Activated CD8-positive, alpha-beta memory T cell treated with anti-CD3 and anti-CD28 coated beads, Interleukin-2, amount 50 U/mL, for 48 hours (primary cell): ENCODE results near the gene NSMF.
"Not testable (repeated sequence)": the region's sequence is repeated elsewhere in the genome, so short reads cannot be mapped to it uniquely, and the experiment has no call there.

Source experiments
- DNase-seq: peaks from one replicate; pipeline ENCODE4 v3.0.0-alpha.2; 2020

The NSMF gene

DNA sequence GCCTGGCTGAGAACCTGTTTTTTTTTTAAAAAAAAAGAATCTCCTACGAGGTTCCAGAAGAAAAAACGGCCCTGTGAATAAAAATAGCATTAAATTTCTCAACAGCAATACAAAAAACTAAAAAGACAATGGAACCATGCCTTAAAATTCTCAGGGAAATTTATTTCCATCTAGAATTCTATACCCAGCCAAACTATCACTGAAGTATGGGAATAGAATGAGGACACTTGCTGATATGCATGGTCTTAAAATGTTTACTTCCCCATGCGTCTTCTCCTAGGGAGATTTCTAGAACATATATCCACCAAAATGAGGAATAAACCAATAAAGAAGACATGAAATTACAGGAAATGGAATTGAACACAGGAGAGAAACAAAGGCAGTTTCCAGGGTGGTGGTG is 16.5 kb upstream of the NSMF start:
- no peak for DNase-seq

DNA sequence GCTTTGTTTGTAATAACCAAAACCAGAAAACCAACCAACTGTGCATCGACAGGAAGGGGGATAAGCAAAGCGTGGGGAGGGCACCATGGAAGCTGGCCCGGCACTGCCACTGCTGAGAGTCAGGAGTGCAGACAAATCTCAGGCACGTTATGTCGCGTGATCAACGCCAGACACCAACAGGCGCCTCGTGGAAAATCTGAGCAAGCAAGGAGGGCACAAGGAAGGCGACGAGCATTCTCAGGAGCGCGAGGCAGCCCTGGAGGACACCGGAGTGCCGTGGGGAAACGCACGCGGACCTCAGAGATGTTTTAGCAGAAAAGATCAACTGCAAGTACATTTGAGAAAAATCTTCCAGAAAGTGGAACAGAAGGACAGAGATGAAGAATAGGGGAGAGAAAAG is 15.1 kb upstream of the NSMF start:
- DNase-seq, result no peak

DNA sequence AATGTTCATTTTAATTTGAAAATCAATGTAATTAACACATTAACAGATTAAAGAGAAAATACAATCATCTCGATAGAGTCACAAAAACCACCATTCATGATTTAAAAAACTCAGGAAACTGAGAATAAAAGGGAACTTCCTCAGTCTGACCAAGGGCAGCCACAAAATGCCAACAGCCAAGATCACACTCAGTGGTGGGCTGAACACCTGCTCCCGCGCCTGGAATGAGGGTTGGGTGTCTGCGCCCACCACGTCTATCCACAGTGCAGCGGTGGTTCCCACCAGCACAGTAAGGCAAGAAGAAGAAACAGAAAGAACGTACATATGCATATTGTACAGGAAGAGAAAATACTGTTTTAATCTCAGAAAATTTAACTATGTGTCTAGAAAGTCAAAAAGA is 11.7 kb upstream of the NSMF start:
- DNase-seq, result no peak

DNA sequence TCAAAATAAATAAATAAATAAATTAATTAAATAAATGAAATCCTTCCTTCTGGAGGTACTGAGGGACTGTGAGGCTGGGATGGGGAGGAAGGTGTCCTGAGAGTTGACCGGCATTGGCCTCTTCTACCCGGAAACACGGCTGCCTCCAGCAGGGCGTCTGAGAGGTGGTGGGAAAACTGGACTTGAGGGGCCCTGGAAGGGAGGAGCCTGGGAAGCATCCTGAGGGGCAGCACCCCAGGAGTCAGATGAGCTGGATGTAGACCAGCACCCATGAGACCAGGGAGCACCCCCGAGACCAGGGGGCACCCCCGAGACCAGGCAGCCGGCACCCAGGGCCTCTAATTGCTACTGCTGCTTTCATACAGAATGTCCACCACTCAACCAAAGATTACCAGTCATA is 8.8 kb upstream of the NSMF start:
- no peak for DNase-seq

DNA sequence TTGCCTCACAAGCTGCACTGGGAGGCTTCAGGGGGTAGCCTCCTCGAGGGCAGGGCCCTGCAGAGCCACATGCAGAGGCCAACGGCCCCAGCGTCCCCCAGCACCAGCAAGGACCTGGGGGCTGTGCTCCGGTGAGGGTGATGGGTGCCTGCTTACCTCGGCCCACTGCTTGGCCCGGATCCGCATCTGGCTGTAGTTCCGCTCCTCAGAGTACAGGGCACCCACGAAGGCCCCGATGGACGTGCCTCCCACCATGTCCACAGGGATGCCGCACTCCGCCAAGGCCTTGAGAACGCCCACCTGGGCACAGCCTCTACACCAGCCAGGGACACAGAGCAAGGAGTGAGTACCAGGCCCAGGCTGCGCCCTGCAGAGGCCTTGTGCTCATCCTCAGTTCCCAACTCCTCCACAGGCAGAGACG is 8.0 kb upstream of the NSMF start:
- DNase-seq, result no peak

DNA sequence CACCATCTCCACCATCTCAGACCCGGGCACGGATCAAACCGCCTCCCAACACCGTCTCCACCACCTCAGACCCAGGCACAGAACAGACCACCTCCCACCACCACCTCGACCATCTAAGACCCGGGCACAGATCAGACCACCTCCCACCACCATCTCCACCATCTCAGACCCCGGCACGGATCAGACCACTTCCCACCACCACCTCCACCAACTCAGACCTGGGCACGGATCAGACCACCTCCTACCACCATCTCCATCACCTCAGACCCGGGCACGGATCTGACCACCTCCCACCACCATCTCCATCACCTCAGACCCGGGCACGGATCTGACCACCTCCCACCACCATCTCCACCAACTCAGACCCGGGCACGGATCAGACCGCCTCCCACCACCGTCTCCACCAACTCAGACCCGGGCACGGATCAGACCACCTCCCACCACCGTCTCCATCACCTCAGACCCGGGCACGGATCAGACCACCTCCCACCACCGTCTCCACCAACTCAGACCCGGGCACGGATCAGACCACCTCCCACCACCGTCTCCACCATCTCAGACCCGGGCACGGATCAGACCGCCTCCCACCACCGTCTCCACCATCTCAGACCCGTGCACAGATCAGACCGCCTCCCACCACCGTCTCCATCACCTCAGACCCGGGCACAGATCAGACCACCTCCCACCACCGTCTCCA is 7.4 kb upstream of the NSMF start:
- not testable (repeated sequence) for DNase-seq

DNA sequence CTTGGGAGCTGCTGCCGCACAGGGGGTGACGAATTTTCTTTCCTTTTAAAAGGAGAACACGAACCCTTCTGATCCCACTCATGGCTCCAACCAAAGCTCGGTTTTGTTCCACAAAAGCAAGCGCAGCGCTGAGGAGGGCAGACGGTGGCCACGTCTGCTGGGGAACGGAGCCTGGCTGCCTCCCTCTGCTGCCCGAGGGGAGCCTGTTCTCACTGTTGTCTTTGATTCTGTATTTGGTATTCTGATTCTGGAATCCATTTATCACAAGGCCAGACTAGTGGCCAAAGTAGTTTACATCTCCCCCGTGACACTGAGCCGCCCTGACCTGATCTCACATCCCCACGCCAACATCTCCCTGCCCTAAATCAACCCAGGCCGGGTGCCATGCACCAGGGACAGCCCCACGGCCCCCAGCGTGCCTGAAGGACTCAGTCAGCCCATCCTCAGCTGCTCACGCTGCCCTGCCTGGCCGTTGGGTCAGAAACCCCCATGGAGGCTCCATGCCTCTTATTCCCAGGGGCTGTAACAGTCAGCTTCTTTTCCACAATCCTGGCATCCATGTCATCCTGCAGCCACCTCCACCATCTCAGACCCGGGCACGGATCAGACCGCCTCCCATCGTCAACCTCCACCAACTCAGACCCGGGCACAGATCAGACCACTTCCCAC is 6.7 kb upstream of the NSMF start:
- no peak for DNase-seq

DNA sequence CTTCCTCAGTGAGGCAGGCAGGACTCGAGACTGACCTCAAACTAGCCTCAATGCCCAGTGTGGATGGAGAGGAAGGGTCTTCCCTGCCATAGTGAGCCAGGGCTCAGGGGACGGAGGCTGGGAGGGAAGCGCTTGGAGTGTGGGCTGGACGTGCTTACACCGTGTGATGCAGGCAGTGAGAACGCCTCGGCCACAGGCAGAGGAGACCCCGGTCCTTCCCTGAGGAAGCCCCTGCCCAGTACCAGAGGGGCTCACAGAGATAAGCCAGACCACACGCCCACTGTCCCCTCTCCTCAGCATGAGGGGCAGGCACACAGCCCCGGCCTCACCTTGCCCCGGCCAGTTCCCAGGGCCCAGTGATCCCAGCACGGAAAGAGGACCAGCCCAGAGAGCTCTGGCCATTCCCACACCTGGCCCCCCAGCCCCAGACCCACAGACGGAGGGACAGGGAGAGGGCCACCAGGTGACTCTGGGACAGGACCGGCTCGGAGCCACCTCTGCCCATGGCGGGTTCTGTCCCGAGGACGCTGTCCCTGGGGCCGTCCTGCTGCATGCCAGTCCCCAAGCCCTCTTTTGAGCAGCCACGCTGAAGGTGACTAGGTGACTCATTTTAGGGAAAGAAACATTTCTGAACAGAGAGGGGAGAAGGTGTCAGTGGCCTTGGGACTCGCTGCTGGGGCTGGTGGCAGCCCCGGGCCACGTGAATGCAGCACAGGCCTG is 6.0 kb upstream of the NSMF start:
- no peak for DNase-seq

DNA sequence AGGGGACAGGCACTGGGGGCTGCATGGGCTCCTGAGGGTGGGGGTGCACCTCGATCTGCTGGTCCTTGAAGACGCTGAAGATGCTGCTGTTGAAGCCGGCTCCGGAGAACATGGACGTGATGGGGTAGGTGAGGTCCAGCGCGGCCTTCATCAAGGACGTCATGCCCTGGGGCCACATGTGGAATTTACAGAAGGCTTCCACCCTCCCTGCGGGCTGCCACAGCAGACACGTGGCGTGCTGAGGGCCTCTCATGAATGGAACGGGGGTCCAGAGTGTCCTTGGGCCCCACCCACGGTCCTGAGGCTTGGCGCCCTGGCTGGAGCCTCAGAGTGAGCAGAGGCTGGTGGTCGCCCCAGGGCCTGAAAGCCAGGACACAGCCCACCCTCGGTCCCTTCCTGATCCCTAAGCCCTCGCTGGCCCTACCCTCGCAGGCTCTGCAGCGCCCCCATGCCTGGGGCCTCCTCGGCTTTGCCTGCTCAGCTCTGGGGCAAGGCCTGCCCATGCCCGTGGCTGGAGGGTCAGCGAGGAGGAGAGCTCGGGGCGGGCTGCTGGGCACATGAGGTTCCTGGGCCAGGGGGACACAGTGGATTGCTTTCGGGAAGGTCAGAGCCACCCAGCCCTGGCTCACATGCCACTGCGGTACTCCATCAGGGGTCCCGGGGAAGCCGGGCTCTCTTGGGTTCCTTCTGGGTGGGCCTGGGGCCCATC is 5.3 kb upstream of the NSMF start:
- no peak for DNase-seq

DNA sequence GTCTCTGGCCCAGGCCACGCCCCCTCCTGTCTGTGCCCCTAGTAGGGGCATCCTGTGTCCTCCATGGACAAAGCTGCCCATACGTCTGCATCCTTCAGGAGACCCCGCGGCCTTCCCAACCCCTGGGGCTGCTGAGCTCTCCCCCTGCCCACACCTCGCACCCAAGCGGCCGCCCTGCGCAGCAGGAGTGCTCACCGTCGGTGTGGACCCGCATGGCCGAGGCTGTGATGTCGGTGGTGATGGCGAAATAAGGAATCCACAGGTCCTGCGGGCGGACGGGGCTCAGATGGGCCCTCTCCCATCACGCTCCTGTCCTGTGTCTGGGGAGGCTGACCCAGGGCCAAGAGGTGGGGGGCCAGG is 4.8 kb upstream of the NSMF start:
- no peak for DNase-seq

DNA sequence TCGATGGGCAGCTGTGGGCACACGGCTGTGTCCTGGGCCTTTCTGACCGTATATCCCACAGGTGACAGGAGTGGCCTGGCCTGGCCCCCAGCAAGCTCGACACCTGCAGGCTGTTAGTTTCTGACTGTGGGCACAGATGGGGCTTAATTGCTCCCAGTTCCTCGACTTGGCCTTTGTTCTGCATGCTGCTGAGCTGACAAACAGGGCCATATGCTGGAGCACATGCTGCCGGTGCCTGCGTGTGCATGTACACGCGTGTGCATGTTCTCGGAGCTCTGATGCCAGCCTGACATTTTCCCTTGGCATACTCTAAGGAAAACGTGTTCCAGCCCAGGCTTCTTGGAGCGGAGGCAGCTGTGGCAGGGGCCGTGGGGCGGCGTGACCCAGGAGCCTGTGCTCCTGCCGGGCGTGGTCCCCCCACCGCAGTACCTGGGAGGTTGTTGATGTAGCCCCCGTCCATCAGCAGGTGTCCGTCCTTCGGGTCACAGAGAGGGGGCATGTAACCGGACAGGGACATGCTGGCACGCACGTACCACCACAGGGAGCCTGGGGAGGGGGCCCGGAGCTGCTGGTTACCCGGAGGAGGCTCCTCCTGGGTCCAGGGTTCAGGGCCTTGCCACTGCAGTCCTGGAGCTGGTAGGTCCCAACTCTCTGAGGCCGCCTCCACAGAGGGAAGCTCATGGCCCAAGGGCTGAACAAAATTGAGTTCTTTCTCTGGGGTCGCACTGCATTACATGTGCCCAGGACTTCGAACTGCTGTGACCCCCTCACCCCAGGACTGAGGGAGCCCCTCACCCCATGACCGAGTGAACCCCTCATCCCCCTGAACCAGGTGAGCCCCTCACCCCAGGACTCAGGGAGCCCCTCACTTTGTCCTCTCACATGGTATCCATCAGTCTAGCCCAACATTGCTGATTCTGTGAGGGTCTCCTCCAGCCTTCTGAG is 4.1 kb upstream of the NSMF start:
- DNase-seq, result no peak

DNA sequence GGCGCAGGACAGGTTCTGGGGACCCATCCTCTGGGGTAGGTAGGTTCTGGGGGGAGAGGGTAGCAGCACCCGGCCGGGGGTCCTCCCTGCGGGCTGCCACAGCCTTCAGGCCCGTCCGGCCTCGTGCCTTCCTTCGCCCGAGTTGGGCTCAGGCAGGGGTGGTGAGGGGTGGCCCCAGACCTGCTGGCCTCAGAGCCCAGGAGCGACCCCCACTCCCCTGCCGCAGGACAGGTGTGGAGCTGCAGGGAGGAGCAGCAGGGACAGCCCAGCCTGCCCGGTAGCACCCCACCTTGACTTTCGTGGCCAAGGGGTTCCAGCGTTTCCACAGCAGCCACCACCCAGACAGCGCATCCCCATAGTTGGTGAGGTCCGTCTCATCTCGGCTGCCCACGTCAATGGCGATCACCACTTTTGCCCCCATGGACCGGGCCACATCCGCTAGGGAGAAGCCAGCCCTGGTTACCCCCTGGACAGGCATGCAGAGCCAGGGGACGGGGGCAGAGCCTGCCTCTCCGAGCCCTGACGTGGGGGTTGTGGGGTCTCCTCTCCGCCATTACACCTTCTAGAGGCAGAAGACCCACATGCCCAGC is 3.4 kb upstream of the NSMF start:
- peak; percentile 59 for DNase-seq

DNA sequence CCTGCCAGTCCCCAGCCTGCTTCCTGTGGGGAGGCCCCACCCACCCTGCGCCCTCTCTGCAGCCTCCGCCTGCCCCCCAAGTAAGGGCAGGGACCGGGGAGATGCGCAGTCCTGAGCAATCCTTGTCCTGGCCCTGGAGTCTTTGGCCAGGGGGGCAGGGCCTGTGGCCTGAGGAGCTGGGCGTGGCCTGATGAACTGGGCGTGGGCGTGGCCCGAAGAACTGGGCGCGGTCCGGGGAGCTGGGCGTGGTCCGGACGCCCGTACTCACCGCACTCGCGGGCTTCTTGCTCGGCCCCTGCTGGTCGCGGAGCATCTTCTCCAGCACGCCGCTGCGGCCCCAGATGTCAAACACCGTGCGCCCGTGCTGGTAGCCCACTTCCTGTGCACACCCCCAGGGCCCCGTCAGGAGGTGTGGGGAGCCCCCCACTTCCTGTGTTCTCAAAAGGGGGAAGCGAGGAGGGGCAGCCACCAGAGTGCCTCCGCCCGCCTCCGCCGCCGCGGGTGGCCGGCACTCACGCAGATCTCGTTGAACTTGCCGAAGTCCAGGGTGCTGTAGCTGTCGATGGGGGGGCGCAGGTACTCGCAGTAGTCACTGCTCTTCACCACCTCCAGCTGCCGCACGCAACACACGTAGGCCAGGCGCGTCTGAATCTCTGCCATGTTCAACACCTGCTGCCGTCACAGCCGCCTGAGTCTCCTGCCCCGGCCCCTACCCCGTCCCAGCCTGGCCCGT is 2.7 kb upstream of the NSMF start:
- DNase-seq, result peak; percentile 93

DNA sequence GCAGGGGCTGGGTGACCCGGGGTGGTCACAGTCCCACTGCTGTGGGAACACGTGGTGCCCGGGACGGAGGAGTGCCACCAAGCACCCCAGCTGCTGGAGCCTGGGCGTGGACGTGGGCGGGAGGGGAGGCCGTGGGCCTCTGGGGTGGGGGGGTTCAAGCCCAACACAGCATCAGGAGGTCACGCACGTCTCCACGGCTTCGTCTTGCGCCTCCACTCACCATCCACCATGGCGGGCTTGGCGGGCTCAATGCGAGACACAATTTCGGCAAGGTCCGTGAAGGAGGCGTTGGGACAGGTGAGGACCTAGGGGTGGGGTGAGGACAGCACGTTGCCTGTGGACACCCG is 2.2 kb upstream of the NSMF start:
- DNase-seq, result no peak

DNA sequence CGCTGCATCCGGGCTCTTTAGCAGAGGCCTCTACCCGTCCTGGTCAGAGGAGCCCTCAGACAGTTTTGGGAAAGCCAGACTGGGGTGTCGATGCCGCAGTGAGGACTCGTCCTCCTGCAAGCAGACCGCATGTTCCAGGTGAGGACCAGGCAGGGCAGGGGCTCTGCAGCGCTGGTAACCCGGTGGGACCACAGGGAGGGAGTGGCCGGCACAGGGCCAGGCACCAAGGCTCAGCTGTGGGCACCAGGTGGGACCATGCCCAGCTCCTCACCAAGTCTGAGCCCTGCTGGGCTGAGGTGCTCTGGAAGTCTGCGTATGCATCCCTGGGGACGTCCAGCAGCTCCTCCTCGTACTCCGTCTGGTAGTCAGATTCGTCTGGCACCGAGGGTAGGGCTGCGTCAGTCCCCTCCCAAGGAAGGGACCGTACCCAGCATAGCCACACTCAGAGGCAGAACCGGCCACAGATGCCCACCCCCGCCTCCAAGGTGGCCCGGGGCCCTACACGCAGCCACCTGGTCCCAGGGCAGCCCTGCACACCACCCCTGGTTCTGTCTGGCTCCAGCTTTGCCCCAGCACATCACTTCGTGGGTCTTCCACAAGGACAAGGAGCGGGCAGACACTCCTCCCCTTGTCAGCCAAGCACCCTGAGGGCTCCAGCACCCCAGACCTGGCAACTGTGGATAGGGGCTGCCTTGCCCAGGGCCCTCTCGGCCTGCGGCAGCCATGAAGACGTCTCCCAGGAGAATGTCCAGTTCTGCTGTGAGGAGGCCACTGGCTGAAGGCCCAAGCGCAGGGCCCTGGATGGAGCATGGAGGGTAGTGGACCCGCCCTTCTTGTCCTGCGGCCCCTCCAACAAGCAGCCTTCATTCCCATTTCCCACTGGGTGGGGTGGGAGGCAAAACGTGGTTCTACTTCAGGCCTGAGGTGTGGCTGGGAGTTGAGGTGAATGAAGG is 1.5 kb upstream of the NSMF start:
- DNase-seq, result no peak

DNA sequence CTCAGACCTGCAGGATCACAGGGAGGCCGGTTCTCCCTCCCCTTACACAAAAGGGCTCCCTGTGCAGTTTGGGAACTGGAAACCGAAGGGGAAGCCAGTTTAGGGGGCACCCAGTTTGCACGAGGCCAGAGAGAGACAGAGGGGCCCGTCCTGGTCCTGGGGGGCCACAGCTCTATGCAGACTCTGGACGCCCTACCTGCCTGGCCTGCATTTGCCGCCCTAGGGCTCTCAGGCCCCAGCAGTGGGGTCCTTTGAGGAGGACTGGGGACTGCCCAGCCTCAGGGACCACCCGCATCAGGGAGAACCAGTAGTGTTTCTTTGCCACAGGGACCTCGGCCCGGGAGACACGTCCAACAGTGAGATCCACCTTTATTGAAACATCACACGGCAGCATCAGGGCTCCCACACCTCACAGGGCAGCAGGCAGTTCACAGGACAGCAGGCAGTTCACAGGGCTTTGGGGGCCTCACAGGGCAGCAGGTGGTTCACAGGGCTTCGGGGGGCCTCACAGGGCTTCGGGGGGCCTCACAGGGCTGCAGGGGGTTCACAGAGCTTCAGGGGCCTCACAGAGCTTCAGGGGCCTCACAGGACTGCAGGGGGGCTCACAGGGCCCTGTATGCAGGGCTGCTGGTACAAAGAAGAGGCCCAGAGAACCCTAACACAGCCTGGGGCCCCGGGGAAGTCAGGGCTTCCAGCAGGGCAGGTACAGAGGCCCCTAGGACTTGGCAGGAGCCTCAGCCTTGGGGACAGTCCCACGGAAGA is 648 bp upstream of the NSMF start:
- DNase-seq, result no peak

DNA sequence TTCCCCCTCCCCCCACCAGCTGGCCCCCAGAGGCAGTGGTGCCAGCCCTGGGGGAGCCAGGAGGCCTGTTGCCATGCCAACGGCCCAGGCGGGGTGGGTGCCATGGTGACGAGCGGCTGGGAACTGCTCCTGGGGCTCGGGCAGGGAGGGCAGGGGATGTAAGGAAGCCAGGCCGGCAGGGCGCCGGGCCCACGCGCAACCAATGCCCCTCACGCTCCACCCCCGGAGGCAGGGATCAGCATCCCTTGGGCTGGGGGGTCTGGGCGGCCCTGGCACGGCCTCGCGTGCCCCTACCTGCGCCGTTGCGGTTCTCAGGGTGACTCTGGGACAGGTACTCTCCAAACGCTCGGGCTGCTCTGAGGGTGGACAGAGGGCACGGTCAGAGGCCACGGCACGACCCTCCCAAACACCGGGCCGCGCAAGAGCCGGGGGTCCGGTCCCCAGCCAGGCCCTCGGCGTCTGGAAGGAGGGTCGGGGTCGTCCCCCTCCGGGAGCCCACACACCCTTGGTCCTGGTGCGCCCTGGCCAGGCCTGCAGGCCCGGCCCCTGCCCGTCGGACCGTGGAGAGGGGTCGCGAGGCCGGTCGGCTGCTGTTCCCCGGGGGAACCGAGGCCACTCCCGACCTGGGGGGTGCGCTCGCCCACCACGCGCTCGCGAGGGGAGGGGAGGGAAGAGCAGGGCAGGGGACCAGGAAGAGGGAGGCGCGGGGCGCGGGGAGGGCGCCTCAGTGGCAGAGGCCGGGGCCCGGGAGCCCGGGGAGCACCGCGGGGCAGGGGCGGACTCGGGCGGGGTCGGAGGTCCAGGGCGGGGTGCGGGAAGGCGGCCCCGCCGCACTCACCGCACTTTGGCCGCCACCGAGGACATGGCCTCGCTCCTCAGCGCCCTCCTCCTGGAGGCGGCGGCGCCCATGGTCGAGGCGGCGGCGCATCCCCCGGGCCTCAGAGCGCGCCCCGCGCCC is 661 bp downstream of the NSMF start:
- no peak for DNase-seq
